Neural cell (in vitro differentiated cells): Measurements from ENCODE around the gene UBE2N.
"Not testable (repeated sequence)": the region's sequence is repeated elsewhere in the genome, so short reads cannot be mapped to it uniquely, and the experiment has no call there.

Experiments
- EP300 ChIP-seq: fragments of 450-650 bp; conservative IDR thresholded peaks from 2 replicates; pipeline ENCODE4 v1.6.1; 2014; ENCODE audit warnings: antibody characterized with exemption, mild to moderate bottlenecking, moderate library complexity; ENCODE audit not compliant: poor library complexity, severe bottlenecking
- EZH2 ChIP-seq: fragments of 200-600, 300-800 bp; shearing (Covaris generic), sonication (generic); IDR thresholded peaks from 2 replicates; pipeline ENCODE4 v1.6.1; 2014; ENCODE audit warnings: antibody characterized with exemption, low read length, borderline replicate concordance, mild to moderate bottlenecking; ENCODE audit not compliant: insufficient read depth, poor library complexity, severe bottlenecking
- MXI1 ChIP-seq: fragments of 450-650 bp; conservative IDR thresholded peaks from 2 replicates; pipeline ENCODE4 v1.6.1; 2014; ENCODE audit warnings: antibody characterized with exemption, mild to moderate bottlenecking; ENCODE audit not compliant: poor library complexity, severe bottlenecking
- POLR2AphosphoS5 ChIP-seq: IDR thresholded peaks from 2 replicates; pipeline ENCODE4 v1.6.1; 2012
- RAD21 ChIP-seq: fragments of 450-650 bp; conservative IDR thresholded peaks from 2 replicates; pipeline ENCODE4 v1.6.1; 2014; ENCODE audit warnings: antibody characterized with exemption, mild to moderate bottlenecking, moderate library complexity
- REST ChIP-seq: IDR thresholded peaks from 2 replicates; pipeline ENCODE4 v1.6.1; 2012; ENCODE audit warnings: borderline replicate concordance
- SMC3 ChIP-seq: fragments of 450-650 bp; conservative IDR thresholded peaks from 2 replicates; pipeline ENCODE4 v1.6.1; 2014; ENCODE audit warnings: antibody characterized with exemption, mild to moderate bottlenecking, moderate library complexity; ENCODE audit not compliant: poor library complexity
- TF ChIP-seq, protein P1 (sequence below): fragments of 450-650 bp; IDR thresholded peaks from 2 replicates; pipeline ENCODE4 v1.5.1; 2014; ENCODE audit warnings: antibody characterized with exemption, mild to moderate bottlenecking, moderate library complexity; ENCODE audit not compliant: poor library complexity, severe bottlenecking

GRCh38 chr12:93432031-93432430 lies 9.7 kb downstream of the UBE2N start:
- TF ChIP-seq, protein P1, sequence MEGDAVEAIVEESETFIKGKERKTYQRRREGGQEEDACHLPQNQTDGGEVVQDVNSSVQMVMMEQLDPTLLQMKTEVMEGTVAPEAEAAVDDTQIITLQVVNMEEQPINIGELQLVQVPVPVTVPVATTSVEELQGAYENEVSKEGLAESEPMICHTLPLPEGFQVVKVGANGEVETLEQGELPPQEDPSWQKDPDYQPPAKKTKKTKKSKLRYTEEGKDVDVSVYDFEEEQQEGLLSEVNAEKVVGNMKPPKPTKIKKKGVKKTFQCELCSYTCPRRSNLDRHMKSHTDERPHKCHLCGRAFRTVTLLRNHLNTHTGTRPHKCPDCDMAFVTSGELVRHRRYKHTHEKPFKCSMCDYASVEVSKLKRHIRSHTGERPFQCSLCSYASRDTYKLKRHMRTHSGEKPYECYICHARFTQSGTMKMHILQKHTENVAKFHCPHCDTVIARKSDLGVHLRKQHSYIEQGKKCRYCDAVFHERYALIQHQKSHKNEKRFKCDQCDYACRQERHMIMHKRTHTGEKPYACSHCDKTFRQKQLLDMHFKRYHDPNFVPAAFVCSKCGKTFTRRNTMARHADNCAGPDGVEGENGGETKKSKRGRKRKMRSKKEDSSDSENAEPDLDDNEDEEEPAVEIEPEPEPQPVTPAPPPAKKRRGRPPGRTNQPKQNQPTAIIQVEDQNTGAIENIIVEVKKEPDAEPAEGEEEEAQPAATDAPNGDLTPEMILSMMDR = not testable (repeated sequence)
- TF ChIP-seq REST, POLR2AphosphoS5, EZH2, MXI1, EP300, SMC3, RAD21: not testable (repeated sequence)
